ENCODE data around the gene INIP.

The INIP gene

DNA sequence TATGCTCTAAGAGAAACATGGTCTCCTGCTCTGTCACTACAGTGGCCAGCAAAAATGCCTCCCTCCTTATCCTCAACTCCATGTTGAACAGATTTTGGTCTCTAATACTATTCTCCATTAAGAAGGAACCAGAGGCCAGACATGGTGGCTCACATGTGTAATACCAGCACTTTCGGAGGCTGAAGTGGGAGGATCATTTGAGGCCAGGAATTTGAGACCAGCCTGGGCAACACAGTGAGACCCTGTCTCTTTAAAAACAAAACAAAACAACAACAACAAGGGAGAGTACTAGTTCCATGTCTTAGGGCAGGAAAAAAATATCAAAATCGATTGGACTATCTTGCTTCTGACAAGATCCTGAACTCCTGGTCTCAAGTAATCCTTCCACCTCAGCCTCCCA, 14.6 kb downstream of the INIP start:
- H3K4me3 ChIP-seq (ENCODE audit: low read length) = no peak overlapping the region
- no peak for TF ChIP-seq CTCF (IDR thresholded peaks at IDR 0.05; ENCODE audit: insufficient read depth, low read depth, low read length, missing control alignments)
- DNase-seq (ENCODE audit: low read depth) = no peak

GRCh38 chr9:112700085-112700484, 17.8 kb downstream of the INIP start:
- TF ChIP-seq CTCF (IDR thresholded peaks at IDR 0.05; ENCODE audit: insufficient read depth, low read depth, low read length, missing control alignments) = no peak
- DNase-seq (ENCODE audit: low read depth) = no peak
- H3K4me3 ChIP-seq (ENCODE audit: low read length) = no peak overlapping the region

DNA sequence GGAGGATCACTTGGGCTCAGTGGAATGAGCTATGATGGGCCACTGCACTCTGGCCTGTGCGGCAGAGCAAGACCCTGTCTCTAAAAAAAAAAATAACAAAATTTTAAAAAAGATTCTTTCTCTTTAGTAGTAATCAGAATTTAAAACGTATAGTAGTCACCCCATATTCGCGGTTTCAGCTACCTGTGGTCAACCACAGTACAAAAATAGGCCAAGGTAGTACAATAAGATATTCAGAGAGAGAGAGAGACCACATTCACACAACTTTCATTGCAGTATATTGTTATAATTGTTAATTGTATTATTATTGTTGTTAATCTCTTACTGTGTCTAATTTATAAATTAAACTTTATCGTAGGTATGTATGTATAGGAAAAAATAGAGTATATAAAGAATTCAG, 18.7 kb downstream of the INIP start:
- DNase-seq (ENCODE audit: low read depth) = no peak
- TF ChIP-seq CTCF (IDR thresholded peaks at IDR 0.05; ENCODE audit: insufficient read depth, low read depth, low read length, missing control alignments) = no peak
- no peak overlapping the region for H3K4me3 ChIP-seq (ENCODE audit: low read length)

DNA sequence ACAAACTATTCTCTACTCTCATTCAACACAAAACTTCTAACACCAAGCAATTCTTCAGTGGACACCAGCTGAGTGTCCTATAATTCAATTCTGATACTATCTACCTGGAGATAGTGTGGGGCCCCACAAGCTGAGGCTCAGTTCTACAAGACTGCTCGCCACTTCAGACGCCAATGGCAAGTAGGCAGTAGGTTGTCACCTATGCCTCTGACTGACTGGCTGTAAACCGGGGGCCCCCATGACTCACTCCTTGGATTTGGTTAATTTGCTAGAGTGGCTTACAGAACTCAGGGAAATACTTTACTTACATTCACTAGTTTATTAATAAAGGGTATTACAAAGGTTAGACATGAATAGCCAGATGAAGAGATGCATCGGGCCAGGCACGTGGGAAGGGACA, 21.5 kb downstream of the INIP start:
- no peak overlapping the region for H3K4me3 ChIP-seq (ENCODE audit: low read length)
- DNase-seq (ENCODE audit: low read depth) = no peak
- no peak for TF ChIP-seq CTCF (IDR thresholded peaks at IDR 0.05; ENCODE audit: insufficient read depth, low read depth, low read length, missing control alignments)

DNA sequence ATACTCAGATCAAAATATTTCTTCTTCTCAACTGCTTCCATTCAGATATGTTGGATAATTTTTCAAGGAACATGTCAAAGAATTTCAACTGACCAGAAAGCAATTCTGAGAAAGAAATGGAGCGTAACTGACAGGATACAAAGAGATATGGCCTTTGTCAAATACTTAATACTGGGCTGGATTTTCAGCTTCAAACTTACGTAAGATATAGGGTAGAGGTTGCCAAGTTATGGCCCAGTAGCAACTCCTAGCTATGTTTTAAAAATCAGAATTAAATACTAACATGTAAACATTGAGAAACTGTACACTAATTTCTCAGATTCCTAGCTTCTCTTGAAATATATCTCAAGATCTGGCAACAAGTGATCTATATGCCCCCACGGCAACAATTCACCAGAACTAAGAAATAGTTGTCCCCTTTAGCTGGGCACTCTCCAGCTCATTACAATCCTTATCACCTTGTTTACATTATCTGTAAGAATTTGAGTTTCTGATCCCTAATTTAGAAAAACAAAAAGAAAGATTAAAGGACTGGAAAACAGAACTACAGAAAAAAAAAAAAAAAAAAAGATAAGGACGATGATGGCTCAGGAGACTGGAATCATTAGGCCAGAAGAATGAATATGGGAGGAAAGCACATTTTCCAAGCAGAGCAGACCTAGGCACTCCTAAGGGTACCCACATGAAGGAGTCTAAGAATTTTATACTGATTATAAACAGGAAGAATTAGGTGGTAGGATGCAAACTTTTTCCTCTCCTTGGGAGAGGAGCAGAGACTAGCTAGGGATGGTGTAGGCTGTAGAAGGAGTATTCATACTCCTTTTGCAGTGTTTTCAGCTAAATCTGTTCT, 23.0 kb downstream of the INIP start:
- no peak overlapping the region for H3K4me3 ChIP-seq (ENCODE audit: low read length)
- TF ChIP-seq CTCF (IDR thresholded peaks at IDR 0.05; ENCODE audit: insufficient read depth, low read depth, low read length, missing control alignments) = no peak
- DNase-seq (ENCODE audit: low read depth) = no peak

GRCh38 chr9:112689161-112689740, 28.7 kb downstream of the INIP start:
- H3K4me3 ChIP-seq (ENCODE audit: low read length) = no peak overlapping the region
- no peak for TF ChIP-seq CTCF (IDR thresholded peaks at IDR 0.05; ENCODE audit: insufficient read depth, low read depth, low read length, missing control alignments)
- no peak for DNase-seq (ENCODE audit: low read depth)

All from epithelial cell of esophagus (primary cell).